Mucosa of rectum (tissue), 2 donors: ENCODE results near the gene KSR1.
A peak's percentile ranks its signal among the peaks of the same experiment; 100 is the strongest.

ENCODE experiments used
- H3K27ac ChIP-seq, 2 donors: one replicate each; pipeline ENCODE4 v1.7.0; 2013; ENCODE audit warnings: inconsistent platforms in 2 of 2, low read depth in 2 of 2, low read length in 2 of 2
- H3K27me3 ChIP-seq, 2 donors: one replicate each; pipeline ENCODE4 v1.7.0; 2013; ENCODE audit warnings: low read length in 2 of 2; ENCODE audit not compliant: control insufficient read depth in 2 of 2, insufficient read depth in 2 of 2
- H3K36me3 ChIP-seq, 2 donors: one replicate each; pipeline ENCODE4 v1.7.0; 2013; ENCODE audit warnings: low read length in 2 of 2; ENCODE audit not compliant: control insufficient read depth in 2 of 2, insufficient read depth in 2 of 2
- H3K4me1 ChIP-seq, 2 donors: one replicate each; pipeline ENCODE4 v1.7.0; 2013; ENCODE audit warnings: low read length in 2 of 2, mild to moderate bottlenecking in 1 of 2; ENCODE audit not compliant: control insufficient read depth in 2 of 2, insufficient read depth in 2 of 2
- H3K4me3 ChIP-seq, 2 donors: one replicate each; pipeline ENCODE4 v1.7.0; 2013; ENCODE audit warnings: low read length in 2 of 2
- H3K9ac ChIP-seq, 2 donors: one replicate each; pipeline ENCODE4 v1.7.0; 2013; ENCODE audit warnings: low read length in 2 of 2, low read depth in 1 of 2, mild to moderate bottlenecking in 1 of 2
- H3K9me3 ChIP-seq, 2 donors: one replicate each; pipeline ENCODE4 v1.7.0; 2013; ENCODE audit warnings: low read length in 2 of 2; ENCODE audit not compliant: control insufficient read depth in 2 of 2
- donor health status: healthy.
- donor health status: Normal muscosa, but diverticular disease.

Gene KSR1

DNA sequence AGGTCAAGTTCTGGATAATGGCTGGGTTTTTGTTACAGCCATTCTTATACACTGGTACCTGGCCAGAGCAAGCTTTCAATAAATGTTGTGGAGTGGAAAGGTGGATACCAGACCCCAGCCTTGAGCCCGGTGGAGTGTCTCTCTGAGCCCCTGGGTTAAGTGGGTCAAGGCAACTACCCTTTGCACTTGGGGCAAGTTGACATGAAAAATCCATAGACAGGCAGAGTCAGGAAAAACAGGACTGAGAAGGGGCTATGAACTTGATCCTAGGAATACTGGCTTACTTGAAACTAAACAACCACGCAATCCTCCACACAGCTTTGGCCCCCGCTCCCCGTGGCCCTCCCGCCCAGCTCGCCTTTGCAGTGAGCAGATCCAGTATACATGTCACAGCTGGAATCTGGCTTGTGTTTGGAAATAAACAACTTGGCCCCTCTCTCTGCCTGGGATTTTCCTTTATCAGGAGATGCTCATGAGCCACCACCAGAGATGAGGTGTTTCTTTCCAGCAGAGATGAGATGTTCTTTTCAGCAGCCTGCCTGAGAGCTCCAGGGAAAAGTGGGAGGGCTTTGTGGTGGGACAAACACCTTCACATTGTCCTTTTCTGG lies 65.9 kb downstream of the KSR1 start:
- H3K9me3 ChIP-seq = no peaks in the 10 kb centered on the region
- no peaks in the 10 kb centered on the region for H3K36me3 ChIP-seq
- no peak overlapping the region for H3K4me3 ChIP-seq
- H3K9ac ChIP-seq = no peak overlapping the region
- H3K4me1 ChIP-seq = peaks cover 4 to 6% of the 10 kb centered on the region in 2 donors
- no peak overlapping the region for H3K27ac ChIP-seq
- no peaks in the 10 kb centered on the region for H3K27me3 ChIP-seq

- H3K4me3 ChIP-seq = no peak overlapping the region
- H3K27me3 ChIP-seq = no peaks in the 10 kb centered on the region
- H3K36me3 ChIP-seq = no peaks in the 10 kb centered on the region
- no peaks in the 10 kb centered on the region for H3K9me3 ChIP-seq
- H3K27ac ChIP-seq = no peak overlapping the region
- peaks cover 4 to 6% of the 10 kb centered on the region in 2 donors for H3K4me1 ChIP-seq
- no peak overlapping the region for H3K9ac ChIP-seq
These were observed 67.5 kb downstream of the KSR1 start for GRCh38 chr17:27523712-27524111.

DNA sequence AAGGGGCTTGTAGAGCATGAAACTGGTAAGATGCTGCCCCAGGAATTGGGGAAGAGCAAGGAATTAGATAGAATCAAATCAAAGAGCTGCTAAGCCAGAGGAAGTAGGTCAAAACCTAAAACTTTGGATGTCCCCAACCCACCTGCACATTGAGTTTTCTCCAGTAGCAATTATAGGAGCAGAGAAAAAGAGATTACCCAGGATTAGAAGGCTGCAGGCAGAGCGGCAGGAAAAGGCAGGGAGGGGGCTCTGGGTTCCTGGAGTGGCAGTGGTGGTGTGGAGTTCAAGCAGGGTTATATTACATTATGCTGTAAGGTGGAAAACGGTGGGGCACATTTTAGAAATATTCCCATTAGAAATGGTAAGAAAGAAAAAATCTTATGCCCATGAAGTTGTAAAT lies 68.3 kb downstream of the KSR1 start:
- no peak overlapping the region for H3K27ac ChIP-seq
- H3K9me3 ChIP-seq = no peaks in the 10 kb centered on the region
- peaks cover 4 to 6% of the 10 kb centered on the region in 2 donors for H3K4me1 ChIP-seq
- no peaks in the 10 kb centered on the region for H3K27me3 ChIP-seq
- no peak overlapping the region for H3K4me3 ChIP-seq
- no peak overlapping the region for H3K9ac ChIP-seq
- no peaks in the 10 kb centered on the region for H3K36me3 ChIP-seq

GRCh38 chr17:27525316-27525715 lies 69.1 kb downstream of the KSR1 start:
- no peaks in the 10 kb centered on the region for H3K9me3 ChIP-seq
- H3K27me3 ChIP-seq = no peaks in the 10 kb centered on the region
- no peak overlapping the region for H3K27ac ChIP-seq
- no peak overlapping the region for H3K4me3 ChIP-seq
- peaks cover 4 to 6% of the 10 kb centered on the region in 2 donors for H3K4me1 ChIP-seq
- H3K36me3 ChIP-seq = no peaks in the 10 kb centered on the region
- H3K9ac ChIP-seq = no peak overlapping the region

DNA sequence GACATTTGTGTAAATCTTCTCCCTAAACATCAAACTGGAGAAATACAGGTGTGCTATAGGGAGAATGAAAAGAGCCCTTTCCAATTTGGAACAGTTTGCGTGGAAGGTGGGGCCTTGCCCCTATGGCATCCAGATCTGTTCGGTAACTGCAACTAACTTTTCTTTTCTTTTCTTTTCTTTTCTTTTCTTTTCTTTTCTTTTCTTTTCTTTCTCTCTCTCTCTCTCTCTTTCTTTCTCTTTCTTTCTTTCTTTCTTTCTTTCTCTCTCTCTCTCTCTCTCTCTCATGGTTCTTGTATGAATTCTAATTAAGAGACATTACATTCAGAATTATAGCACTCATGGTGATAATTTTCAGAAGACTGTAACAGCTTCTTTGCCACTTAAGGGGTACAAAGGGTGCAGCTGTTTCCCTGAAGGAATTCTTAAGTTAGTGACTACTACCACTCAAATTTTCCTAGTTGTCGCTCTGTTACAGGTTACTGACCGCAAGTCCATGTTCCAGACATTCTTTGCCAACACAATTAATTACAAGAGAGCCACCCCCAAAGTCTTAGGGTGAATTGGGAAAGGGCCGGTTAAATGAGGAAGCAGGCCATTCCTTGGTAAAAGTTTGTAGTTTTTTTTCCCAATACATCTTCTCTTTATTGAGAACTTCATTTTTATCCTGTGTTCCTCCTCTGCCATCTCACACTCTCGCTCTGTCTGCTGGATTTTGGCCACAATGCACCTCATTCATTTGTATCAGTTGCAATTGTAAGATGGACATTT lies 69.8 kb downstream of the KSR1 start:
- Histone ChIP-seq H3K9me3 (no peaks in the 10 kb centered on the region), H3K36me3 (no peaks in the 10 kb centered on the region), H3K4me3 (peak overlapping the region in 1 of 2 donors; percentile 6), H3K27me3 (no peaks in the 10 kb centered on the region), H3K9ac (no peak overlapping the region), H3K27ac (peak overlapping the region in 1 of 2 donors; percentile 11), H3K4me1 (peaks cover 4 to 6% of the 10 kb centered on the region in 2 donors)

DNA sequence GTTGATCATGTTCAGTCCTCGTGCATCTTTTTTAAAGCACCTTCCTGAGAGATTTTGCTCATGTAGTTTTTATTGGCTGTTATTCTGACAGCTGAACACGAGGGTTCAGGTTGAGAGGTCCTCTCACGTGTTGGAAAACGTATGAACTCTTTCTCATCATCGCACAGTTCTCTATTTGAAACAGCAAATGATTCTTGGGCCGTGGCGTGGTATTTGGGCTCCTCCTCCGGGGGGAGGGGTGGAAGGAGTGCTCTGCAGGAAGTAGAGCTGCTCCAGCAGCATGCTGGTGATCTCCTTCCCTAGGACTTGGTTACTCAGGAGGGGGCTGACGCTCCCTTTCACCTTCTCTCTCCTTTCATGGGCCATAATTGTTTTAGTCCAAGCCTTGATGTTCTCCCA lies 70.4 kb downstream of the KSR1 start:
- H3K36me3 ChIP-seq = no peaks in the 10 kb centered on the region
- H3K4me1 ChIP-seq = peaks cover 4 to 6% of the 10 kb centered on the region in 2 donors
- no peaks in the 10 kb centered on the region for H3K27me3 ChIP-seq
- peak overlapping the region in 1 of 2 donors; percentile 6 for H3K4me3 ChIP-seq
- H3K27ac ChIP-seq = peak overlapping the region in 1 of 2 donors; percentile 11
- no peak overlapping the region for H3K9ac ChIP-seq
- no peaks in the 10 kb centered on the region for H3K9me3 ChIP-seq

DNA sequence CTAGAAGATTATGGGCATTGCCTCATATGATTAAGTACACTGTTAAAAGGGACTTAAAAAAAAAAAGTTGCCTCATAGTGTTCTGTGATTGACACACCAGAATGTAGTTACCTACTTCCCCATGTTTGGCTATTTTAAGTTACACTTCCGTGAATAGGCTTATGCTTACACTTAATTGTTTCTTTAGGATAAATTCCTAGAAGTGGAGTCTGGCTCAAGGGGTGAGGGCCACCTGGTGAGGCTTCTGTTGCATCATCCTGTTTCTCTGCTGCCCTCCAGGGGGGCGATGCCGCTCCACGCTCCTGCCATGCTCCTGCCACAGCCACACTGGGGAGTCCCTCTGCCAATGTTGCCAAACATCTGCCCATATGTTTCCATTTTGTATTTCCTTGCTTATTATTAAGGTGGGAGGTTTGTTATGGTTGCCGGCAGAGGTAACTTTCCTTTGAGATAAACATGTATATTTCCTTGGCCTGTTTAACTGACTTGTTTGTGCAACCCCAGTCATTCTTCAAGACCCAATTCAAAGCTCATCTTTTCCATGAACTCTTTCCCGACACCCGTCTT lies 73.1 kb downstream of the KSR1 start:
- Histone ChIP-seq H3K27ac (peak overlapping the region in 1 of 2 donors; percentile 38), H3K4me3 (no peak overlapping the region), H3K27me3 (no peaks in the 10 kb centered on the region), H3K9ac (no peak overlapping the region), H3K36me3 (no peaks in the 10 kb centered on the region), H3K4me1 (peaks cover 6 to 12% of the 10 kb centered on the region in 2 donors), H3K9me3 (no peaks in the 10 kb centered on the region)

DNA sequence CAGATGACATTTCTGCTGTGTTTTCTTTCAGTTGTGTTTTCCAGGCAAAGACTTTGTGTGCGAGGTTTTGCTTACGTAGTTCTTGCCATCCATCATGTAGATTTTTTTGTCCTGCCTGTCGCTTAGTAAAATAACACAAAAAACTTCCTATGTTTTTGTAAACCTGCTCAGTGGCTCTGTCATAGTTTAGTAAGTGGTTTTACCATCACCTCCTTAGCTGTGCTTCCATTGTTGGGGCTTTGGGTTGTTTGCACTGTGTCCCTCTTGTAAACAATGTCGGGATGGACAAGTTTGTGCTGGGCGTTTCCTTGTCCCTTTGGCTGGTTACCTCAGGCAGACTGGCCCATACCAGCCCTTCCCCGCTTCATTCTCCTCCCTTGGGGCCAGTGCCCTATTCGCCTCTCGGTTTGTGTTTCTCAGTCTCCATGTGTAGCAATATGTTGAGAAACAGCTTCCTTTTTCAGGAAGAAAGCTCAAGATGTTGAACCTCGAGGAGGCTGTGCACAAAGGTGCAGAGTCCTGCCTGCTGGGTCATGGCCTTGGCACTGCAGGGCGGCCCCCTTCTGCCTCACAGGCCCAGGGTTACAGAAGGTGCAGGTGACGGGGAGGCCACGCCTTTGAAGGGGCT lies 74.6 kb downstream of the KSR1 start:
- no peak overlapping the region for H3K9ac ChIP-seq
- H3K27ac ChIP-seq = peak overlapping the region in 1 of 2 donors; percentile 13
- H3K4me1 ChIP-seq = peaks cover 20 to 22% of the 10 kb centered on the region in 2 donors
- H3K27me3 ChIP-seq = no peaks in the 10 kb centered on the region
- no peaks in the 10 kb centered on the region for H3K9me3 ChIP-seq
- H3K36me3 ChIP-seq = no peaks in the 10 kb centered on the region
- no peak overlapping the region for H3K4me3 ChIP-seq

GRCh38 chr17:27531469-27531961 lies 75.3 kb downstream of the KSR1 start:
- Histone ChIP-seq H3K27ac (peak overlapping the region in 1 of 2 donors; percentile 13), H3K9ac (no peak overlapping the region), H3K36me3 (no peaks in the 10 kb centered on the region), H3K4me3 (no peak overlapping the region), H3K4me1 (peaks cover 24 to 28% of the 10 kb centered on the region in 2 donors), H3K9me3 (no peaks in the 10 kb centered on the region), H3K27me3 (no peaks in the 10 kb centered on the region)
